Esophagus muscularis mucosa (tissue), 3 donors: Measurements from ENCODE around the gene MYO1E.

Experiments
- CTCF ChIP-seq, 3 experiments: fragments of 200-600 bp in 2 of 3; fragments of 450-650 bp in 1 of 3; sonication (generic) in 2 of 3; IDR thresholded peaks; one replicate each; pipeline ENCODE4 v1.5.1; 2017 to 2019; ENCODE audit warnings: antibody characterized with exemption in 3 of 3, mild to moderate bottlenecking in 2 of 3, moderate library complexity in 1 of 3
- POLR2A ChIP-seq: fragments of 450-650 bp; IDR thresholded peaks from one replicate; pipeline ENCODE4 v1.6.1; 2017; ENCODE audit warnings: antibody characterized with exemption, moderate library complexity, mild to moderate bottlenecking, low read depth

DNA sequence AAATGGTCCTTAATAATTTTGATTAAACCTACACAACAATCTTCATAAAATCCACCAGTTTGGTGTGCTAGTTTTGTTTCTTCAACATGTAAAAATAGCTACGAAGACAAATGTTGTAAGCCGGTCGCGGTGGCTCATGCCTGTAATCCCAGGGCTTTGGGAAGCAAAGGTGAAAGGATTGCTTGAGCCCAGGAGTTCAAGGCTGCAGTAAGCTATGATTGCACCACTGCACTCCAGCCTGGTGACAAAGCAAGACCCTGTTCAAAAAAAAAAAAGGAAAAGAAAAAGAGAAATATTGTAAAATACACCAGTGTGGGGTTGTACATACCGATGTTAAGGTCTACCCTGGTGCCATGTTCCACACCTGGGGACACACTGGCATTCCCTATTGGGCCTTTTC, 91.0 kb downstream of the MYO1E start:
- no peak for TF ChIP-seq POLR2A
- TF ChIP-seq CTCF (IDR thresholded peaks at IDR 0.05) = no peak
